HG03460 (cell line): ENCODE measurements around the gene EGFLAM.

Experiments used
- ATAC-seq: cut with Tn5 transposase; IDR thresholded peaks from one replicate; pipeline ENCODE4 v1.9.1; 2021; ENCODE audit not compliant: unreplicated experiment

EGFLAM gene

GRCh38 chr5:38258319-38259061 lies at the start of gene EGFLAM:
EGFLAM (plus strand) TSS chr5:38258559; CDS start chr5:38258755, 196 bp downstream.
- no peak for ATAC-seq

DNA sequence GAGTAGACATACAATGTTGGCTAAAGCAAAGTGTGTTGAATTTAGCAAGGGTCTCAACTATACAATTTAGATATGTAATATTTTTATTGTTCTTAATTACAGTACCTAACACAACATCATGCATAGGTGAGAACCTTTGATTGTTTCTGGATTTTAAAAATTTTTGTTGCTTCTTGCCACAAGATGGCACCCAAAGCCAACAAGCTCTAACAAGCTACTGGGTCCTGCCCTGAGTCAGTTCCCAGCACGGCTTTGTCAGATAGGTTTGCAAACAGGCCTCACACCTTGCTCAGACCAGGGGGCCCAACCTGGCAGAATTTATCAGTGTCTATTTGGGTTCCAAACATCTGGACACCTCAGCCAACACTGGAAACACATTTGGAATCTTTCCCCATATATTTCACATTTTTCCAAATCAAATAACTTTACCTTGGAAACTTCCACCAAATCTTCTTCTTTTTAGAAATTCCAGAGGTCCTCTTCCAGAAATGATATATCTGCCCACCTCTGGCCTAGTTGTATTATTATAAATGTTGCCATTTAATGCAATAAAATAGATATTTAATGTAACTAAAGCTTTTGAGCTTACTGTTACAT lies 49.5 kb upstream of the EGFLAM start:
- no peak for ATAC-seq

DNA sequence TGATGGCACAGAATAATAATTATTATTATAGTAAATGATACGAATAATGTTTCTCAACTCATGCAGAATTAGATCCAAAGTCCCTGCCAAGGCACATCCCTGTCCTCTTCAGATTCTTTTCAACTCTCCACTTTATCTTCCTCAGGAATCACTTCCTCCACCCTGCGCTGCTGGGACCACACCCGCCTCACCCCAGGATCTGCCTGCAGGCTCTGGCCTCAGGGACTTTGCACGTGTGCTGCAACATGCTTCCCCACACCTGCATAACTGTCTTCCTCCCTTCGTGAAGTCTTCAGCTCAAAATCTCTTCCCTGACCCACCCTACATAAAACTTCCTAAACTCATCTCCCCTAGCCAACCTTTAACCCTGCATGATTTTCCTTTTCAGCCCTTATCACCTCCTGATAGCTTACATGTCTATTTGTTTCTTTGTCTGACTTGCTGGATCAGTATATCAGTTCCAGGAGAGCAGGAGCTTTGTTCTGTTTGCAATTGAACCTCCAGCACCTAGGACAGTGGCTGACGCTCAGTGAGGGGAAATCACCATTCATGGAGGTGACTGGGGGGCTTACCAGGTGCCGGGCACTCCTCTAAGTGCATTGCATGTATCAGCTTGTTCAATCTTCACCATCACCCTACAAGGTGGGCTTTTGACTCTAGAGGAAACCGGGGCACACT lies 47.5 kb upstream of the EGFLAM start:
- ATAC-seq: no peak

DNA sequence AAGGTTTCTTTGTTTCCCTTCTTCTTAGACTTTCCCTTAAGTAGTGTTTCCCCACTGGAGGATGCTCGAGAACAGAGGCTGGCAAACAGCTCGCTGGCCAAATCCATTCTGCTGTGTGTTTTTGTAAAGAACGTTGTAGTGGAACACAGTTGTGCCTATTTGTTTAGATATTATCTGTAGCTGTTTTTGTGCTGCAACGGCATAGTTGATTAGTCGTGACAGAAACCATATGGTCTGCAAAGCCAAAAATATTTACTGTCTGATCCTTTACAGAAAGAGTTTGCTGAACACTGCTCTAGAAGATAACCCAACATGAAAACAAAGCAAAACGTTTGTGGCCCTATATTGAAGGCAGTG lies 47.0 kb upstream of the EGFLAM start:
- no peak for ATAC-seq

- ATAC-seq: no peak
These were observed 46.1 kb upstream of the EGFLAM start for GRCh38 chr5:38212307-38212706.

GRCh38 chr5:38226091-38226490 lies 32.3 kb upstream of the EGFLAM start:
- no peak for ATAC-seq

GRCh38 chr5:38228914-38229313 lies 29.4 kb upstream of the EGFLAM start:
- no peak for ATAC-seq

GRCh38 chr5:38234737-38235136 lies 23.6 kb upstream of the EGFLAM start:
- ATAC-seq: no peak

- no peak for ATAC-seq
These were observed 20.7 kb upstream of the EGFLAM start for GRCh38 chr5:38237681-38238080.

GRCh38 chr5:38240212-38240611 lies 18.1 kb upstream of the EGFLAM start:
- no peak for ATAC-seq

DNA sequence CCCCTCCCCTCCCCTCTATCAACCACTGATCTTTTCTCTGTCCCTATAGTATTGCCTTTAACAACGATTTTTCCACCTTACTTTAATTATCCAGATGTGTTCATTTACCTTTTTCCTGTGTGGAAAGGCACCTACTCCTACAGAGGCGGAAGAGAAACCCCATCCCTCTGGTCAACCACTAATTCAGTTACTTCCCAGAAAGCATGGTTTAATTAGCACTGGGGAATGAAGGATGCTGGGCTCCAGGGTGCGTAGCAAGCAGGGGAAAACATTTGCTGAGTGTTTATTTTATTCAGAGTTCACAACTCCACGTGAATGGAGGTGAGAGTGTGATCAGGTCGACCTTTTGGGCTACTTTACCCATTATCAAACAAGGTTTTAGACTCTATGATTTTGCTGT lies 16.7 kb upstream of the EGFLAM start:
- ATAC-seq: no peak

GRCh38 chr5:38245307-38245706 lies 13.1 kb upstream of the EGFLAM start:
- no peak for ATAC-seq

DNA sequence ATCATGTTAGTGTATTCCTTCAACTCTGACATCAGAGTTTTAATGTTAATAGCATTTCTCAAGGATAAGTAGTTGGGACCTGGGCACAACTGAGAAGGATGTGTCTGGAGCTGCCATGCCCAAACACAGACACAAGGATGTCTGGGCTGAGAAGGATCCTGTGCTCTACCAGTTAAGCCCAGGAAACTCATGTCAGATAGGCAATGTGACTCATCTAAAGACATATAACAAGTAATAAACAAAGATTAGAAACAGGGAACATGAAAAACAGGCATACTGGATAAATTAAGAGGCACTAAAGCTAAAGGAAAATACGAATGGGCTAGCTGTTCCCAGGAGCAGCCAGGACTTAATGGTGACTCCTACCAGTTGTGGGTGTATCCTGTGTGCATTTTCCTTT lies 9.1 kb upstream of the EGFLAM start:
- no peak for ATAC-seq

- no peak for ATAC-seq
These were observed 8.5 kb upstream of the EGFLAM start for GRCh38 chr5:38249812-38250211.

DNA sequence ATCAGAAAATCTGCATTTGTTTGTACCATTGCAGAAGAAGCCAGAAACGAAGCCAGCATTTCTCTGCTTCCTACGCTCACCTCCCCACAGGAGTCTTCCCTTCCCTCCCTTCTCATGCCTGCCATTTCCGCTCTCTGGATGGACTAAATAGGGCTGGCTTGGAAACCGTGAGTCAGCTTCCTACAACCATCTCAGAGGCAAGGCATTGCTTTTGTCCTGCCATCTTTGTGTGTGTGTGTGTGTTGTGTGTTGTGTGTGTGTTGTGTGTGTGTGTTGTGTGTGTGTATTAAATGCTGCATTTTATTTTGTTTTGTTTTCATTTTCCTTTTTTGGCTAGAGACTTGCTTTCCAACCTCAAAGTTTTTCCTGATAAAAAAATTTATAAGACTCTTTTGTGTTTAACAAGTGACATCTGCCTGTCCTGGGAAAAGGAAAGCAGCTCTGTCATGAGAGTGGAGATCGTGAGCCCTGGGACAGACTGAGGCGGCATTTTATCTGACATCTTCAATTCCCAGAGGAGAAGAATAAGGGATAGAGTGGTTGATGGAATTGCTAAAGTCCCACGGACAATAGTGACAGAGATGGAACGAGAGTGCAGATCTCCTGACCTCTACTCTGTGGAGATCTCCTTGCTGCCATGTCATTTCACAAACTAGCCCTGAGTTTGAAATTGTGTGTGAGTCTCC lies 7.5 kb upstream of the EGFLAM start:
- no peak for ATAC-seq

DNA sequence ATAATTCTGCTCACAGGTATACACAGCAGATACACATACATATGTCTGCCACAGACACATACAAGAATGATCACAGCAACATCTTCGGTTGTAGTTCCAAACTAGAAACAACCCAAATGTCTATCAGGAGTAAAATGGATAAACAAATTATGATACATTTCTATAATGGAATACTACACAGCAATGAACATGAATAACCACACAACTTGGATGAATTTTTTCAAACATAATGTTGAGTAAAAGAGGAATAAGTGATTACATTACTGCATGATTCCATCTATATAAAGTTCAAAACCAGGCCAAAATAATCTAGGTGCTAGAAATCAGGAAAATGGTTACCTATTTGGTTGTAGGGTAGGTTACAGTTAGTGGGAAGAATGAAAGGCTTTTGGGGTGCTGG lies 4.6 kb upstream of the EGFLAM start:
- no peak for ATAC-seq

DNA sequence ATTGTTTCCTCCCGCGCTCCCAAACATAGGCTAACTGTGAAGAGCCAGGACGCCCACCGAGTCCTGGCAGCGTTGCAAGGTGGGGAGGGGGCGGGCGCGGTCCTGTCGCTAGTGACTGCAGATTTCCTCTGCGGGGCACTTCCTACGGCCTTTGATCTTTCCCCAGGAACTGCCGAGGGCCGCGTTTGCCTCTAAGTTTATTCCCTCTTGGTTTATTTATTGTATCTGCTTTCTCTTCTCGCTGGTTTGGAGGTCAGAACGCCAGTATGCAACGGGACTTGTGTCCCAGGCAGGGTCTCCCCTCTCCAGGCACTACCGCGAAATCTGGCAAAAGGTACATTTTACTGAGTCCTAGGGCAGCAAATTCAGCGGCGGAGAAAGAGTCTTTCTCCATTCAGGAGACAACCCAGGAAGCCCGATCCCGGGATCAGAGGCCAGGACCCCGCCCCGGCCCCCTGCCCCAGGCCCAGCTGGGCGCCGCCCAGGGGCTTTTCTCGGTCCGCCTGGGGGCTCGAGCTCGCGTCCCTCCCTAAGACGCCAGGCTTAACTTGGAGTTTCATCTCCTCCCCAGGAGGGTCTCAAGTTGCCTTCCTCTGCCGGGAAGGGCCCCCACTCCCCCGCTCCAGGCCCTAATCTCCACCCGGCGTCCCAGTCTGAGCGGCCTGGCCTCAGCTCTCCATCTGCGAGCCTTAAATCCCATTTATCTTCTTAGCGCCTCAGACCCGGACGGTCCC lies 884 bp upstream of the EGFLAM start:
- no peak for ATAC-seq

- ATAC-seq: no peak
These were observed 379 bp upstream of the EGFLAM start for GRCh38 chr5:38258042-38258318.

DNA sequence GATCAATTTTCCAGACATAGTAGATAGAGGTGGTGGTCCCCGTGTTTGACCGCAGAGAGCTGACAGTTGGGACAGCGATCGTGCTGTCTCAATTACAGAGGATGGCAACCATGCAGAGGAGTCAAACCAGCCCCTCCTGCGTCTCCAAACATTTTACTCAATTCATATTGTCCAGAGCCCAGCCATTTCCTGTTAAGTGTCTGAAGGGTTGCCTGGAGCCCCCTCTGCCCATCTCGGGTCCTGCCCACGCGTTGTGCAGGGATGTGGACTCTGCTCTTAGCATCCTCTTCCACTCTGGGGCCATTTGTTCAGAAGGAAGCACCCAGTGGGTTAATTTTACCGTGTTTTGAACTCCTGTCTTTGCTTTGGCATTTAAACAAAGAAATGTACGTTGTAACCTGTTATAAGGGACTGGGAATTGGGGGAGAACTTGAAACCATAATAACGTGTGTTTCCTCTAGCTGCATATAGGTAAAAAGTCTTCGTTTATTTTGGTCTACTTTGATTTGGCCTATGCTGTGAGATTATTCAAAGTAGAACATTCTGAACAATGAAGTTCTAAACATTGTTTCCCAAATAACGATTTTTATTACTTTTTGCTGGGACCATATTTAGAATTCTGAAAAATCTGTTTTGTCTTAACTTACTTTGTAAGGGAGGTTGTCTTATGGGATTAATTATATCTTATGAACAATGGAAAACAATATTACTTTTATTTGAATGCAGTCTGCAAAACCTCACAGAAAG lies 876 bp downstream of the EGFLAM start:
- ATAC-seq: no peak

GRCh38 chr5:38259809-38260160 lies 1.4 kb downstream of the EGFLAM start:
- ATAC-seq: no peak

- ATAC-seq: no peak
These were observed 5.6 kb downstream of the EGFLAM start for GRCh38 chr5:38263983-38264382.
